NCI-H82 treated with DMSO at 0.1 percent for 48 hours (cell line): ENCODE results near the gene GCLM.
A peak's percentile ranks its signal among the peaks of the same experiment; 100 is the strongest.

ENCODE experiments used
- DNase-seq: peaks from one replicate; lab custom pipeline; 2025; ENCODE audit not compliant: unreplicated experiment; lab: John Stamatoyannopoulos, UW

The GCLM gene

GRCh38 chr1:93847811-93848288 lies 61.4 kb downstream of the GCLM start:
- DNase-seq = peak; percentile 45

GRCh38 chr1:93846992-93847810 lies 62.0 kb downstream of the GCLM start:
- DNase-seq = peak; percentile 82

GRCh38 chr1:93846206-93846991 lies 62.8 kb downstream of the GCLM start:
- DNase-seq = peak; percentile 66

GRCh38 chr1:93845538-93846205 lies 63.6 kb downstream of the GCLM start:
- DNase-seq = no peak

- peak; percentile 57 for DNase-seq
Measured at GRCh38 chr1:93844262-93845045, 64.8 kb downstream of the GCLM start.

GRCh38 chr1:93842750-93843500 lies 66.3 kb downstream of the GCLM start:
- DNase-seq = no peak

- no peak for DNase-seq
Measured at GRCh38 chr1:93841771-93842170, 67.5 kb downstream of the GCLM start.

GRCh38 chr1:93840956-93841482 lies 68.2 kb downstream of the GCLM start:
- DNase-seq = no peak

GRCh38 chr1:93839753-93840152 lies 69.5 kb downstream of the GCLM start:
- DNase-seq = no peak

- no peak for DNase-seq
Measured at GRCh38 chr1:93839307-93839706, 69.9 kb downstream of the GCLM start.

- no peak for DNase-seq
Measured at GRCh38 chr1:93837961-93838360, 71.3 kb downstream of the GCLM start.
